ENCODE data around the gene NKAIN4.

Gene NKAIN4

GRCh38 chr20:63219447-63219821 is 34.8 kb downstream of the NKAIN4 start:
- no peak for DNase-seq (ENCODE audit: low spot score)
- TF ChIP-seq CTCF (IDR thresholded peaks at IDR 0.05; ENCODE audit: extremely low read depth, missing control alignments), result no peak

GRCh38 chr20:63218701-63219446 is 35.4 kb downstream of the NKAIN4 start:
- DNase-seq (ENCODE audit: low spot score), result no peak
- no peak for TF ChIP-seq CTCF (IDR thresholded peaks at IDR 0.05; ENCODE audit: extremely low read depth, missing control alignments)

- no peak for TF ChIP-seq CTCF (IDR thresholded peaks at IDR 0.05; ENCODE audit: extremely low read depth, missing control alignments)
- DNase-seq (ENCODE audit: low spot score), result no peak
Measured at GRCh38 chr20:63217706-63218105, 36.6 kb downstream of the NKAIN4 start.

GRCh38 chr20:63216849-63217471 is 37.3 kb downstream of the NKAIN4 start:
- DNase-seq (ENCODE audit: low spot score), result no peak
- TF ChIP-seq CTCF (IDR thresholded peaks at IDR 0.05; ENCODE audit: extremely low read depth, missing control alignments), result no peak

GRCh38 chr20:63216041-63216848 is 38.0 kb downstream of the NKAIN4 start, which contains the start of gene YTHDF1:
YTHDF1 (minus strand) TSS chr20:63216131; CDS start chr20:63215892, 239 bp downstream.
- peak; percentile 100 for DNase-seq (ENCODE audit: low spot score)
- no peak for TF ChIP-seq CTCF (IDR thresholded peaks at IDR 0.05; ENCODE audit: extremely low read depth, missing control alignments)

GRCh38 chr20:63215101-63216040 is 38.9 kb downstream of the NKAIN4 start:
- TF ChIP-seq CTCF (IDR thresholded peaks at IDR 0.05; ENCODE audit: extremely low read depth, missing control alignments), result peak; percentile 18
- peak; percentile 71 for DNase-seq (ENCODE audit: low spot score)

Measured in GM20000 (cell line).